Measurements from ENCODE around the gene CUX1.

CUX1 gene

DNA sequence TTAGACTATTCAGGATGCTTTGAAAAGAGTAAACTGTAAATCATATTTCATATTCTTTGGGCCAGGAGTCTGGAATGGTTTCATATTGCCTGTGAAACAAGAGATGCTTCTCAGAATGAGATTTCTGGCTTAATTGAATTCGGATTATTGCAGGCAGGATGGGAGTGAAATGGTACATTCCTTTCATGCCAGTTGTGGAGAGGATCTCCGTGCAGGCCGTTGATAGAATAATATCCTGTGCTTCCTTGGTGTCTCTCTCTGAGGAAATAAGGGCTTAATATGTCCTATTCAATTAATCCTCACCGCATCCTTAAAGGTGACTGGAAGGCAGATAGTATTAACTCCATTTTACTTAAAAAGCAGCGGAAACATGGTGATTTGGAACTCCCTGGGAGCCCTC is 56.6 kb downstream of the CUX1 start:
- H3K27ac ChIP-seq = no peak overlapping the region
- H2AFZ ChIP-seq (ENCODE audit: low read depth) = no peak overlapping the region
- H3K9ac ChIP-seq = no peak overlapping the region
- no peak overlapping the region for H3K4me3 ChIP-seq (IDR thresholded peaks at IDR 0.05; ENCODE audit: insufficient read depth, low read depth, low read length)
- no peak overlapping the region for H3K4me2 ChIP-seq
- H3K36me3 ChIP-seq (ENCODE audit: insufficient read depth) = no peaks in the 10 kb centered on the region
- no peaks in the 10 kb centered on the region for H3K27me3 ChIP-seq (ENCODE audit: insufficient read depth, low read depth)
- H4K20me1 ChIP-seq (ENCODE audit: insufficient read depth) = no peaks in the 10 kb centered on the region
- TF ChIP-seq, protein P1, sequence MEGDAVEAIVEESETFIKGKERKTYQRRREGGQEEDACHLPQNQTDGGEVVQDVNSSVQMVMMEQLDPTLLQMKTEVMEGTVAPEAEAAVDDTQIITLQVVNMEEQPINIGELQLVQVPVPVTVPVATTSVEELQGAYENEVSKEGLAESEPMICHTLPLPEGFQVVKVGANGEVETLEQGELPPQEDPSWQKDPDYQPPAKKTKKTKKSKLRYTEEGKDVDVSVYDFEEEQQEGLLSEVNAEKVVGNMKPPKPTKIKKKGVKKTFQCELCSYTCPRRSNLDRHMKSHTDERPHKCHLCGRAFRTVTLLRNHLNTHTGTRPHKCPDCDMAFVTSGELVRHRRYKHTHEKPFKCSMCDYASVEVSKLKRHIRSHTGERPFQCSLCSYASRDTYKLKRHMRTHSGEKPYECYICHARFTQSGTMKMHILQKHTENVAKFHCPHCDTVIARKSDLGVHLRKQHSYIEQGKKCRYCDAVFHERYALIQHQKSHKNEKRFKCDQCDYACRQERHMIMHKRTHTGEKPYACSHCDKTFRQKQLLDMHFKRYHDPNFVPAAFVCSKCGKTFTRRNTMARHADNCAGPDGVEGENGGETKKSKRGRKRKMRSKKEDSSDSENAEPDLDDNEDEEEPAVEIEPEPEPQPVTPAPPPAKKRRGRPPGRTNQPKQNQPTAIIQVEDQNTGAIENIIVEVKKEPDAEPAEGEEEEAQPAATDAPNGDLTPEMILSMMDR (conservative IDR thresholded peaks at IDR 0.05; ENCODE audit: low read depth, low read length) = no peak
- H3K79me2 ChIP-seq (ENCODE audit: insufficient read depth, low read depth) = peaks cover 44% of the 10 kb centered on the region; the same call in 1 of the 2 replicates
- H3K4me1 ChIP-seq (ENCODE audit: low read depth, poor library complexity, severe bottlenecking) = no peaks in the 10 kb centered on the region

- TF ChIP-seq, protein P1 (conservative IDR thresholded peaks at IDR 0.05; ENCODE audit: low read depth, low read length) = no peak
- Histone ChIP-seq H2AFZ (ENCODE audit: low read depth) (no peak overlapping the region), H3K9ac (no peak overlapping the region), H3K4me1 (ENCODE audit: low read depth, poor library complexity, severe bottlenecking) (no peaks in the 10 kb centered on the region), H3K36me3 (ENCODE audit: insufficient read depth) (no peaks in the 10 kb centered on the region), H3K4me3 (IDR thresholded peaks at IDR 0.05; ENCODE audit: insufficient read depth, low read depth, low read length) (no peak overlapping the region), H3K4me2 (no peak overlapping the region), H3K27me3 (ENCODE audit: insufficient read depth, low read depth) (no peaks in the 10 kb centered on the region), H3K79me2 (ENCODE audit: insufficient read depth, low read depth) (peaks cover 44% of the 10 kb centered on the region; the same call in 1 of the 2 replicates), H4K20me1 (ENCODE audit: insufficient read depth) (no peaks in the 10 kb centered on the region), H3K27ac (no peak overlapping the region)
Measured at GRCh38 chr7:101875283-101875846, 57.9 kb downstream of the CUX1 start.

DNA sequence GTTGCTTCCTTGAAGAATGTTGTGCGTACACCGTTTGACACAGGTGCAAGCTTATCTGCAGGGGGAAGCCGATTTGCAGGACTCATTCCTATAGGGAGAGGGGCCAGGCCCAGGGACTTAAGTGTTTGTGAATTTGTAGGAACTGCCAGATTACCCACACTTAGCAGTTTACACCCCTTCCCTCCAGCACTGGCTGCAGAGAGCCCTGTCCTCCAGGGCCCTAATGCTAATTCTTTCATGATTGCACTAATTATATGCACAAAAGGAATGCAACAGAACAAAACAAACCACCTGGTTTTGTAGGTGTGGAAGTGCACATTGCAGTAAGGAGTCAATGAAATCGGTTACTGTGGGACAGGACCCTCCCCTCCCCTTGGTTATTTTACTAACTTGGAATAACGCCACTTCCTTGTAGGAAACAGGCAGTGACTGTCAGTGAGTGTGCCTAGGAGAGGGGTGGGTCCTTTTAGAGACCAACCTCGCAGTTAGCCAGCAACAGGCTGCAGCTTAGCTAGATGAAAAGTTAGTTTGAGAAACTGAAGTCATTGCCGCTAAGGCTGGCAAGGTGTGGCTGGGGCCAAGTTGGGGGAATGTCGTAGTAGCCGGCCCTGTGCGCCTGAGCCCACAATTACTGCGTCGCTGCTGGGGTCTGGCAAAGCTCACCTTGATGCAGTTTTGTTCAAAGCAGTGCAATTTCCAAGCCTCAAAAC is 60.6 kb downstream of the CUX1 start:
- no peaks in the 10 kb centered on the region for H4K20me1 ChIP-seq (ENCODE audit: insufficient read depth)
- H3K36me3 ChIP-seq (ENCODE audit: insufficient read depth) = no peaks in the 10 kb centered on the region
- H3K4me3 ChIP-seq (IDR thresholded peaks at IDR 0.05; ENCODE audit: insufficient read depth, low read depth, low read length) = no peak overlapping the region
- H3K4me1 ChIP-seq (ENCODE audit: low read depth, poor library complexity, severe bottlenecking) = no peaks in the 10 kb centered on the region
- H3K9ac ChIP-seq = no peak overlapping the region
- no peak overlapping the region for H3K4me2 ChIP-seq
- TF ChIP-seq, protein P1 (conservative IDR thresholded peaks at IDR 0.05; ENCODE audit: low read depth, low read length) = no peak
- no peaks in the 10 kb centered on the region for H3K27me3 ChIP-seq (ENCODE audit: insufficient read depth, low read depth)
- no peak overlapping the region for H2AFZ ChIP-seq (ENCODE audit: low read depth)
- H3K27ac ChIP-seq = no peak overlapping the region
- H3K79me2 ChIP-seq (ENCODE audit: insufficient read depth, low read depth) = peaks cover 33% of the 10 kb centered on the region; the same call in 1 of the 2 replicates

GRCh38 chr7:101878938-101879337 is 61.5 kb downstream of the CUX1 start:
- H3K79me2 ChIP-seq (ENCODE audit: insufficient read depth, low read depth) = peaks cover 26% of the 10 kb centered on the region; the same call in 1 of the 2 replicates
- H2AFZ ChIP-seq (ENCODE audit: low read depth) = no peak overlapping the region
- H3K27me3 ChIP-seq (ENCODE audit: insufficient read depth, low read depth) = no peaks in the 10 kb centered on the region
- H3K36me3 ChIP-seq (ENCODE audit: insufficient read depth) = no peaks in the 10 kb centered on the region
- H3K9ac ChIP-seq = no peak overlapping the region
- H4K20me1 ChIP-seq (ENCODE audit: insufficient read depth) = no peaks in the 10 kb centered on the region
- no peak overlapping the region for H3K4me2 ChIP-seq
- no peaks in the 10 kb centered on the region for H3K4me1 ChIP-seq (ENCODE audit: low read depth, poor library complexity, severe bottlenecking)
- TF ChIP-seq, protein P1 (conservative IDR thresholded peaks at IDR 0.05; ENCODE audit: low read depth, low read length) = no peak
- no peak overlapping the region for H3K27ac ChIP-seq
- no peak overlapping the region for H3K4me3 ChIP-seq (IDR thresholded peaks at IDR 0.05; ENCODE audit: insufficient read depth, low read depth, low read length)

All from KMS-11 (cell line).